Sigmoid colon (tissue), 7 donors: ENCODE measurements around the gene GPR151. TPM values are rescaled to one million over a fixed set of nuclear protein-coding genes. Genes with fewer than 3 reads are reported as not detected.

Experiments used
- DNase-seq: peaks from one replicate; pipeline ENCODE4 v3.0.0-alpha.2; 2019
- H3K27ac ChIP-seq, 4 donors: fragments of 200-600 bp; sonication (generic); one replicate each; pipeline ENCODE4 v1.5.1; 2016 to 2019; ENCODE audit warnings: mild to moderate bottlenecking in 1 of 4
- H3K27me3 ChIP-seq, 3 donors: fragments of 200-600 bp; sonication (generic); one replicate each; pipeline ENCODE4 v1.5.1; 2019; ENCODE audit warnings: mild to moderate bottlenecking in 1 of 3
- H3K36me3 ChIP-seq, 4 donors: fragments of 200-600 bp; sonication (generic); one replicate each; pipeline ENCODE4 v1.5.1; 2016 to 2019
- H3K4me1 ChIP-seq, 4 donors: fragments of 200-600 bp; sonication (generic); one replicate each; pipeline ENCODE4 v1.5.1; 2017 to 2019
- H3K4me3 ChIP-seq, 4 donors: fragments of 200-600 bp; sonication (generic); one replicate each; pipeline ENCODE4 v1.5.1; 2017 to 2019; ENCODE audit warnings: mild to moderate bottlenecking in 2 of 4, moderate library complexity in 1 of 4
- H3K9me3 ChIP-seq, 4 donors: fragments of 200-600 bp in 3 of 4; sonication (generic) in 3 of 4; one replicate each; pipeline versions ENCODE4 v1.5.1 to v1.6.1; 2013 to 2019
- CTCF ChIP-seq, 4 experiments: fragments of 450-650 bp in 3 of 4; fragments of 200-600 bp in 1 of 4; IDR thresholded peaks; one replicate each; pipeline ENCODE4 v1.5.1; 2016 to 2019; ENCODE audit warnings: antibody characterized with exemption in 4 of 4, mild to moderate bottlenecking in 3 of 4, moderate library complexity in 2 of 4
- EP300 ChIP-seq, 4 donors: sonication (generic); formaldehyde crosslinking; IDR thresholded peaks; one replicate each; pipeline ENCODE4 v1.6.1; 2017; ENCODE audit warnings: antibody characterized with exemption in 4 of 4
- POLR2A ChIP-seq, 2 donors: fragments of 450-650 bp; IDR thresholded peaks; one replicate each; pipeline ENCODE4 v1.6.1; 2016; ENCODE audit warnings: antibody characterized with exemption in 2 of 2, mild to moderate bottlenecking in 2 of 2, moderate library complexity in 2 of 2
- POLR2AphosphoS5 ChIP-seq, 4 donors: sonication (generic); formaldehyde crosslinking; IDR thresholded peaks; one replicate each; pipeline ENCODE4 v1.6.1; 2017; ENCODE audit warnings: antibody characterized with exemption in 4 of 4
- WGBS, 2 donors: extraction: QIAGEN DNeasy Blood & Tissue Kit; methylation state at CpG; one replicate each; pipeline ENCODE4 v1.1.7; 2013; 5-methylcytosine and 5-hydroxymethylcytosine counted together
- intact Hi-C: fragments of 100-400 bp; cut with DNase I; formaldehyde crosslinking; loops from one replicate; pipeline ENCODE4 v1.15.1; 2023
- polyA plus RNA-seq, 3 donors: library from polyadenylated mRNA; stranded (reverse); fragments of 200-250 nt; gene quantifications; one replicate each; pipeline ENCODE4 v1.2.3, GENCODE V29; 2013
- total RNA-seq, 4 donors: library from RNA; depleted of rRNA; stranded (reverse); fragments of >200 nt; gene quantifications; one replicate each; pipeline ENCODE4 v1.1.0, GENCODE V29; 2016
- donor health status: healthy with polysubstance abuse.
- donor health status: Bipolar disorder and iron deficiency.
- donor health status: healthy.

Gene GPR151
- total and polyA plus RNA-seq, 7 donors: not detected

- H3K36me3 ChIP-seq: peaks cover 3 to 22% (median 6%) of the 10 kb centered on the region in 4 donors
- no peak for DNase-seq
- H3K4me3 ChIP-seq: no peak overlapping the region
- 81% methylated on average over 10 of the region's 10 CpGs for WGBS, 2 donors
- no peak overlapping the region for H3K27ac ChIP-seq
- no peaks in the 10 kb centered on the region for H3K27me3 ChIP-seq
- no peaks in the 10 kb centered on the region for H3K4me1 ChIP-seq
- no peaks in the 10 kb centered on the region for H3K9me3 ChIP-seq
- intact Hi-C loops: no loop called here
- TF ChIP-seq POLR2AphosphoS5 (IDR thresholded peaks at IDR 0.05): no peak
- no peak for TF ChIP-seq CTCF (IDR thresholded peaks at IDR 0.05)
- TF ChIP-seq POLR2A (IDR thresholded peaks at IDR 0.05): no peak
- TF ChIP-seq EP300 (IDR thresholded peaks at IDR 0.05): no peak
These were observed 378 bp downstream of the GPR151 start for GRCh38 chr5:146515473-146516150.

- H3K4me3 ChIP-seq: no peak overlapping the region
- no peaks in the 10 kb centered on the region for H3K9me3 ChIP-seq
- intact Hi-C loops: no loop called here
- DNase-seq: no peak
- WGBS, 2 donors: 94 to 97% methylated on average over 1 of the region's 1 CpG
- no peak overlapping the region for H3K27ac ChIP-seq
- H3K36me3 ChIP-seq: peaks cover 4 to 33% (median 14%) of the 10 kb centered on the region in 4 donors
- TF ChIP-seq POLR2A (IDR thresholded peaks at IDR 0.05): no peak
- no peak for TF ChIP-seq EP300 (IDR thresholded peaks at IDR 0.05)
- no peak for TF ChIP-seq POLR2AphosphoS5 (IDR thresholded peaks at IDR 0.05)
- TF ChIP-seq CTCF (IDR thresholded peaks at IDR 0.05): no peak
- H3K27me3 ChIP-seq: no peaks in the 10 kb centered on the region
- H3K4me1 ChIP-seq: no peaks in the 10 kb centered on the region
These were observed 1.4 kb downstream of the GPR151 start for GRCh38 chr5:146514575-146514974.

- DNase-seq: no peak
- 29 to 71% methylated on average over 2 of the region's 2 CpGs for WGBS, 2 donors
- H3K27ac ChIP-seq: no peak overlapping the region
- no peaks in the 10 kb centered on the region for H3K9me3 ChIP-seq
- intact Hi-C loops: no loop called here
- no peaks in the 10 kb centered on the region for H3K27me3 ChIP-seq
- TF ChIP-seq CTCF (IDR thresholded peaks at IDR 0.05): no peak
- peaks cover 4 to 44% (median 16%) of the 10 kb centered on the region in 4 donors for H3K36me3 ChIP-seq
- H3K4me3 ChIP-seq: no peak overlapping the region
- no peaks in the 10 kb centered on the region for H3K4me1 ChIP-seq
These were observed 2.5 kb downstream of the GPR151 start for GRCh38 chr5:146513462-146513861.

GRCh38 chr5:146510559-146511125, 5.3 kb downstream of the GPR151 start:
- Histone ChIP-seq H3K9me3 (no peaks in the 10 kb centered on the region), H3K4me3 (no peak overlapping the region), H3K36me3 (peaks cover 4 to 71% (median 27%) of the 10 kb centered on the region in 4 donors), H3K4me1 (no peaks in the 10 kb centered on the region), H3K27me3 (no peaks in the 10 kb centered on the region), H3K27ac (no peak overlapping the region)
- intact Hi-C loops: no loop called here
- DNase-seq: no peak
- 92% methylated on average over 9 of the region's 9 CpGs for WGBS, 2 donors
- TF ChIP-seq CTCF (IDR thresholded peaks at IDR 0.05) (no peak), POLR2AphosphoS5 (IDR thresholded peaks at IDR 0.05) (no peak), EP300 (IDR thresholded peaks at IDR 0.05) (no peak), POLR2A (IDR thresholded peaks at IDR 0.05) (no peak)
